Right lobe of liver (tissue), 6 donors: ENCODE data around the gene CDAN1. TPM values are rescaled to one million over a fixed set of nuclear protein-coding genes. Genes with fewer than 3 reads are reported as not detected.
A peak's percentile ranks its signal among the peaks of the same experiment; 100 is the strongest.

Source experiments
- ATAC-seq, 4 donors: fragments of 200-7000 bp; cut with Tn5 transposase; one replicate each; pipeline ENCODE4 v1.9.1; 2020; ENCODE audit warnings: mild to moderate bottlenecking in 4 of 4, moderate library complexity in 4 of 4
- DNase-seq, 3 donors: peaks; one replicate each; pipeline ENCODE4 v3.0.0-alpha.2; 2020
- H3K27ac ChIP-seq, 3 donors: fragments of 200-600 bp; one replicate each; pipeline ENCODE4 v1.8.0; 2022
- H3K27me3 ChIP-seq, 2 donors: fragments of 200-600 bp; one replicate each; pipeline ENCODE4 v1.8.0; 2022
- H3K36me3 ChIP-seq, 4 donors: fragments of 200-600 bp; sonication (generic) in 1 of 4; one replicate each; pipeline versions ENCODE4 v1.5.1 to v1.8.0; 2017 to 2022; ENCODE audit warnings: control low read depth in 1 of 4
- H3K4me1 ChIP-seq, 4 donors: fragments of 200-600 bp; sonication (generic) in 1 of 4; one replicate each; pipeline versions ENCODE4 v1.5.1 to v1.8.0; 2017 to 2022; ENCODE audit warnings: control low read depth in 1 of 4
- H3K4me3 ChIP-seq, 3 donors: fragments of 200-600 bp; one replicate each; pipeline ENCODE4 v1.8.0; 2022
- H3K9me3 ChIP-seq, 4 donors: fragments of 200-600 bp; sonication (generic) in 1 of 4; one replicate each; pipeline versions ENCODE4 v1.5.1 to v1.8.0; 2017 to 2022; ENCODE audit warnings: control low read depth in 1 of 4
- CTCF ChIP-seq, 4 donors: fragments of 200-600 bp in 3 of 4; fragments of 450-650 bp in 1 of 4; IDR thresholded peaks; one replicate each; pipeline versions ENCODE4 v1.5.1 to v1.8.0; 2016 to 2022; ENCODE audit warnings: antibody characterized with exemption in 4 of 4, mild to moderate bottlenecking in 2 of 4
- POLR2A ChIP-seq: fragments of 450-650 bp; IDR thresholded peaks from one replicate; pipeline ENCODE4 v1.6.1; 2017; ENCODE audit warnings: antibody characterized with exemption, mild to moderate bottlenecking
- WGBS: methylation state at CpG from one replicate; pipeline ENCODE4 v1.1.6; 2018; ENCODE audit warnings: low coverage, low lambda C conversion rate; ENCODE audit not compliant: insufficient coverage; ENCODE audit errors: missing lambda C conversion rate; 5-methylcytosine and 5-hydroxymethylcytosine counted together
- intact Hi-C, 2 donors: fragments of 100-400 bp; cut with DNase I; formaldehyde crosslinking; loops; one replicate each; pipeline versions ENCODE4 v1.11.2 to v1.14.1; 2022
- total RNA-seq, 6 experiments: library from RNA; depleted of rRNA in 2 of 6; stranded (reverse); fragments of >200 nt in 2 of 6; fragmentation: NEBNext Ultra II Directional in 3 of 6; extraction: Animal tissue kit (Norgen Biotek cat#: 25700) in 3 of 6; gene quantifications; one replicate each; pipeline versions ENCODE4 v1.1.0 to v1.2.4, GENCODE V29; 2016 to 2023
- donor health status: DM: no; HTN: yes; CAD: no.
- donor health status: DM: no; HTN: no; CAD: no.
- donor health status: DM: no; HTN: no; CAD: no.
- donor health status: DM: no; HTN: yes; CAD: no.
- donor health status: DM: no; HTN: yes; CAD: no.

Gene CDAN1
- total RNA-seq, 6 experiments from 2014 or later: 5.0 to 8.2 (median 6.3) TPM

- Histone ChIP-seq H3K27ac (no peak overlapping the region), H3K4me1 (no peaks in the 10 kb centered on the region), H3K9me3 (no peaks in the 10 kb centered on the region), H3K36me3 (no peaks in the 10 kb centered on the region), H3K27me3 (no peaks in the 10 kb centered on the region), H3K4me3 (no peak overlapping the region)
- WGBS: 86% methylated on average over 1 of the region's 2 CpGs
- ATAC-seq: no peak
- intact Hi-C loops: no loop called here
- TF ChIP-seq POLR2A (no peak), CTCF (IDR thresholded peaks at IDR 0.05) (no peak)
- no peak for DNase-seq
These were observed 26.3 kb downstream of the CDAN1 start for GRCh38 chr15:42710662-42711061.

- TF ChIP-seq CTCF (IDR thresholded peaks at IDR 0.05): no peak
- no peak for TF ChIP-seq POLR2A
- no peak overlapping the region for H3K4me3 ChIP-seq
- no peaks in the 10 kb centered on the region for H3K27me3 ChIP-seq
- DNase-seq: no peak
- 47% methylated on average over 3 of the region's 3 CpGs for WGBS
- intact Hi-C loops: loop anchor here in 1 of 2 donors (10.0 kb wide), 1 partner anchor 217 kb away; the partner anchor contains the start of gene TTBK2
- H3K27ac ChIP-seq: no peak overlapping the region
- ATAC-seq: peak; percentile 33 to 71 (median 50)
- no peaks in the 10 kb centered on the region for H3K4me1 ChIP-seq
- H3K36me3 ChIP-seq: no peaks in the 10 kb centered on the region
- no peaks in the 10 kb centered on the region for H3K9me3 ChIP-seq
These were observed 28.9 kb downstream of the CDAN1 start for GRCh38 chr15:42707873-42708544.

GRCh38 chr15:42707068-42707467 is 29.9 kb downstream of the CDAN1 start:
- H3K27ac ChIP-seq: no peak overlapping the region
- DNase-seq: no peak
- no peaks in the 10 kb centered on the region for H3K4me1 ChIP-seq
- 66% methylated on average over 2 of the region's 2 CpGs for WGBS
- ATAC-seq: peak in 1 of 4 donors; percentile 65
- H3K9me3 ChIP-seq: no peaks in the 10 kb centered on the region
- H3K4me3 ChIP-seq: no peak overlapping the region
- intact Hi-C loops: loop anchor here in 1 of 2 donors (10.0 kb wide), 1 partner anchor 218 kb away; the partner anchor contains the start of gene TTBK2
- no peak for TF ChIP-seq CTCF (IDR thresholded peaks at IDR 0.05)
- TF ChIP-seq POLR2A: no peak
- no peaks in the 10 kb centered on the region for H3K36me3 ChIP-seq
- no peaks in the 10 kb centered on the region for H3K27me3 ChIP-seq

GRCh38 chr15:42705336-42705735 is 31.6 kb downstream of the CDAN1 start:
- intact Hi-C loops: loop anchor here in 1 of 2 donors (10.0 kb wide), 1 partner anchor 219 kb away; the partner anchor contains the start of gene TTBK2
- no peaks in the 10 kb centered on the region for H3K4me1 ChIP-seq
- WGBS: 95% methylated on average over 5 of the region's 5 CpGs
- no peak overlapping the region for H3K27ac ChIP-seq
- no peak for DNase-seq
- no peak overlapping the region for H3K4me3 ChIP-seq
- TF ChIP-seq CTCF (IDR thresholded peaks at IDR 0.05): no peak
- no peak for TF ChIP-seq POLR2A
- no peaks in the 10 kb centered on the region for H3K36me3 ChIP-seq
- H3K9me3 ChIP-seq: no peaks in the 10 kb centered on the region
- no peaks in the 10 kb centered on the region for H3K27me3 ChIP-seq
- ATAC-seq: no peak
